Endothelial cell (in vitro differentiated cells): ENCODE results near the gene IFT122. TPM values are rescaled to one million over a fixed set of nuclear protein-coding genes. Genes with fewer than 3 reads are reported as not detected.
A peak's percentile ranks its signal among the peaks of the same experiment; 100 is the strongest.

Experiments used
- DNase-seq: peaks from one replicate; pipeline ENCODE4 v3.0.0; 2021; ENCODE audit warnings: low spot score
- H3K27ac Mint-ChIP-seq: one replicate; pipeline ENCODE4 v1.8.0; 2021; ENCODE audit warnings: mixed read lengths, inconsistent platforms; ENCODE audit not compliant: unreplicated experiment
- H3K27me3 Mint-ChIP-seq: one replicate; pipeline ENCODE4 v1.8.0; 2021; ENCODE audit warnings: mild to moderate bottlenecking, moderate library complexity, mixed read lengths, inconsistent platforms; ENCODE audit not compliant: unreplicated experiment
- H3K36me3 Mint-ChIP-seq: one replicate; pipeline ENCODE4 v1.8.0; 2021; ENCODE audit warnings: mild to moderate bottlenecking, low read depth, mixed read lengths, inconsistent platforms; ENCODE audit not compliant: unreplicated experiment
- H3K4me1 Mint-ChIP-seq: one replicate; pipeline ENCODE4 v1.8.0; 2021; ENCODE audit warnings: mild to moderate bottlenecking, mixed read lengths, inconsistent platforms; ENCODE audit not compliant: unreplicated experiment
- H3K4me3 Mint-ChIP-seq: one replicate; pipeline ENCODE4 v1.8.0; 2021; ENCODE audit warnings: mild to moderate bottlenecking, mixed read lengths, inconsistent platforms; ENCODE audit not compliant: unreplicated experiment
- H3K9me3 Mint-ChIP-seq: one replicate; pipeline ENCODE4 v1.8.0; 2021; ENCODE audit warnings: mixed read lengths, inconsistent platforms; ENCODE audit not compliant: unreplicated experiment
- total RNA-seq: library from RNA; stranded (reverse); fragmentation: NEBNext Ultra II Directional; extraction: Animal tissue kit (Norgen Biotek cat#: 25700); gene quantifications from one replicate; pipeline ENCODE4 v1.2.1, GENCODE V29; 2021; ENCODE audit not compliant: unreplicated experiment
- TF ChIP-seq, protein P1 (sequence below): fragments of 200-600 bp; sonication (generic); IDR thresholded peaks from one replicate; pipeline ENCODE4 v1.5.0; 2021; ENCODE audit warnings: antibody characterized with exemption; ENCODE audit not compliant: unreplicated experiment

Gene IFT122
- total RNA-seq, 1 donor from 2014 or later, result 25.1 TPM

DNA sequence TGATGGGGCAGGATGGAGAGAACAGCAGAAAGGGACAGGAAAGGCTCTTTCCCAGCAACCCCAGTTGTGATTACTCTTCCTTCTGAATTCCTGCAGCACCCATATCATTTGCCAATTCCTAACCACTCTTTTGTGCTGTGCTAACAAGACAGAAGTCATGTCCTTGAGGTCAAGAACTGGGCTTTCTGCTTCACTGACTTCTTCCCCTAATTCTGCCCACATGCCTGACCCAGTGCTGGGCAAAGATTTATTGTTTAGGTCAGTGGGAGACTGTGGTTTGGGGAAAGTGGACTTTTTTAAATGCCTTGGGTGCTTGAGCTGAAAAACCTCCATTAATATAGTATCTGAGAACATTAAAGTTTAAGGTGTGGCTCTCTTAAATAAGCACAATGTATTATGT is 7.4 kb upstream of the IFT122 start:
- H3K4me1 Mint-ChIP-seq, result peaks cover 19% of the 10 kb centered on the region
- TF ChIP-seq, protein P1, sequence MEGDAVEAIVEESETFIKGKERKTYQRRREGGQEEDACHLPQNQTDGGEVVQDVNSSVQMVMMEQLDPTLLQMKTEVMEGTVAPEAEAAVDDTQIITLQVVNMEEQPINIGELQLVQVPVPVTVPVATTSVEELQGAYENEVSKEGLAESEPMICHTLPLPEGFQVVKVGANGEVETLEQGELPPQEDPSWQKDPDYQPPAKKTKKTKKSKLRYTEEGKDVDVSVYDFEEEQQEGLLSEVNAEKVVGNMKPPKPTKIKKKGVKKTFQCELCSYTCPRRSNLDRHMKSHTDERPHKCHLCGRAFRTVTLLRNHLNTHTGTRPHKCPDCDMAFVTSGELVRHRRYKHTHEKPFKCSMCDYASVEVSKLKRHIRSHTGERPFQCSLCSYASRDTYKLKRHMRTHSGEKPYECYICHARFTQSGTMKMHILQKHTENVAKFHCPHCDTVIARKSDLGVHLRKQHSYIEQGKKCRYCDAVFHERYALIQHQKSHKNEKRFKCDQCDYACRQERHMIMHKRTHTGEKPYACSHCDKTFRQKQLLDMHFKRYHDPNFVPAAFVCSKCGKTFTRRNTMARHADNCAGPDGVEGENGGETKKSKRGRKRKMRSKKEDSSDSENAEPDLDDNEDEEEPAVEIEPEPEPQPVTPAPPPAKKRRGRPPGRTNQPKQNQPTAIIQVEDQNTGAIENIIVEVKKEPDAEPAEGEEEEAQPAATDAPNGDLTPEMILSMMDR, result no peak
- H3K27me3 Mint-ChIP-seq, result peaks cover 4% of the 10 kb centered on the region
- H3K36me3 Mint-ChIP-seq, result peaks cover 43% of the 10 kb centered on the region
- no peak overlapping the region for H3K4me3 Mint-ChIP-seq
- H3K9me3 Mint-ChIP-seq, result no peaks in the 10 kb centered on the region
- DNase-seq, result no peak
- no peak overlapping the region for H3K27ac Mint-ChIP-seq

DNA sequence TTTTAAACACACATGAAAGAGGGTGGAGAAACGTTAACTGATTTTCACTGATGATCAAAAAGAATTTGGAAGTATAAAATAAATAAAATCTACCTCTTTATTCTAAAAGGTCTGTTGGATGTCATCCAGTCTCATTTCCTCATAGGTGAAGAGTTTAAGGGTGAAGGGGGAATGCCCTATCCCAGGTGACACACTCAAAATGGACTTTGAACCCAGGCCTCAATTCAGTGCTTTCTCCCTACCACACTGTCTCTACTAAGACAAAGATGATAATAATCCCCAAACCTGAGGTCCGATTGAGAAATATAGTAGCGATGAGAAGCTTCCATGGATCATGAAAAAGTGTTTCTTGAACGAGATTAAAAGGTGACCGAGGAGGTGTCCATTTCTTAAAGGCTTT is 6.5 kb upstream of the IFT122 start:
- TF ChIP-seq, protein P1, result no peak
- no peak for DNase-seq
- H3K4me1 Mint-ChIP-seq, result peaks cover 16% of the 10 kb centered on the region
- H3K27ac Mint-ChIP-seq, result no peak overlapping the region
- peaks cover 46% of the 10 kb centered on the region for H3K36me3 Mint-ChIP-seq
- no peaks in the 10 kb centered on the region for H3K9me3 Mint-ChIP-seq
- H3K27me3 Mint-ChIP-seq, result peaks cover 4% of the 10 kb centered on the region
- peak overlapping the region; percentile 5 for H3K4me3 Mint-ChIP-seq

DNA sequence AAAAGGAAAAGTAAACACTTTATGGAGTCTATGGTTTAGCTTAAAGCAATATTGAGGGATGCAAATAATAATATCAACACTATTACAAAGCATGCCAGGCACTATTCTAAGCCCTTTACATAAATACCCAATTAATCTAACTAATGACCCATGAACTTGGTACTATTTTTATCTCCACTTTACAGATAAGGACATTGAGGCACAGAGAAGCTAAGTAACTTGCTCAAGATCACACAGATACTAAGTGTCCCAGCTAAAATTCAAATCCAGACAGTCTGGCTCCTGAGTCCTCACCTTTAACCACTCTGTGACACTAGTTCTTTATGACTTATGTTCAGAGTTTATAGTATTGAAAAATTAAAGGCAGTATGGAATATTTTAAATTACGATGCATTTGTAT is 5.9 kb upstream of the IFT122 start:
- Mint-ChIP-seq H3K4me1 (peaks cover 15% of the 10 kb centered on the region), H3K9me3 (no peaks in the 10 kb centered on the region), H3K27me3 (peaks cover 4% of the 10 kb centered on the region), H3K36me3 (peaks cover 46% of the 10 kb centered on the region), H3K27ac (no peak overlapping the region), H3K4me3 (no peak overlapping the region)
- DNase-seq, result no peak
- TF ChIP-seq, protein P1, result no peak

DNA sequence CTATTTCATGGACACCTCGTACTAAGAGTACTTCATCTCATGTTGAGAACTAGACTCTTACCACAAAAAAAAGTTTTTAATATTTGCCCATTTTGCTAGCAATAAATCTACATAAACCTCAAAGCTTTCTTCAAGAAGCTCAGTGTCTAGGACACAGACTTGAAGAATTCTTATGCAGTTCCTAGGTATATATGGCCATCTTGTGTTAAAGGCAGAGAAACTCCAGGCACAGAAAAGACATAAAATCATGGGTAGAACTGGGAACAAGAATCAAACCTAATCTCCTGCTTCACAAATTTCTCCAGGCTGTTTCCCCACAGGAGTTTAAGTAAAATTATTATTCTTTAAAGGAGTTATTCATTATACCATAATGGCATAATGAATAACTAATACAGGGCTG is 4.7 kb upstream of the IFT122 start:
- H3K4me1 Mint-ChIP-seq, result peaks cover 21% of the 10 kb centered on the region
- no peak for DNase-seq
- TF ChIP-seq, protein P1, result no peak
- H3K36me3 Mint-ChIP-seq, result peaks cover 42% of the 10 kb centered on the region
- H3K4me3 Mint-ChIP-seq, result no peak overlapping the region
- H3K27me3 Mint-ChIP-seq, result no peaks in the 10 kb centered on the region
- no peaks in the 10 kb centered on the region for H3K9me3 Mint-ChIP-seq
- no peak overlapping the region for H3K27ac Mint-ChIP-seq

DNA sequence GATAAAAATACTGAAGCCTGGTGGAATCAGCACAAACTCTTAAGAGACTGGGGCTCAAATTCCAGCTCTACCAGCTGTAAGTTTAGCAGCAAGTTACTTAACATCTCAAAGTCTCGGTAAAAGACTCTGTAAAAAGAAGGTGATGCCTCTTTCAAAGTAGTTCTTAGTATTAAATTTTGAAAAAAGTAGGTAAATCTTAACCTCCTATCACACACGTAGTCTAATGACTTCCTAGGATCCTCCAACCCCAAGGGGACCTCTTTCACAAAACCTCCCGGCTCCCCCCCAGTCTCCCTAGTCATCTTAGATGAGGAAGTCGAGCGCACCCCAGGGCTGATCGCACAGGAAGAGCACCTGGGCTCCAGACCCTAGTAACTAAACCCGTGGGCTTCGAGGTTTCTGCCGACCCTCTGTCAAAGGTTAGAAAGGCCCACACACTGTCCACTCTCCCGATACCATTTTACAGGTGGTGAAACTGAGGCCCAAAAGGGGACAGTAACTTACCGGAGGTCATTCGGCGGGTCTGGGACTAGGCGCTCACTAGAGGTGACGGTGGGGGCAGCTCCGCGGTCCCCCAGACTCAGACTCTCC is 703 bp upstream of the IFT122 start:
- Mint-ChIP-seq H3K36me3 (peaks cover 18% of the 10 kb centered on the region), H3K4me3 (peak overlapping the region; percentile 98), H3K4me1 (peaks cover 47% of the 10 kb centered on the region), H3K27me3 (no peaks in the 10 kb centered on the region), H3K27ac (peak overlapping the region; percentile 94), H3K9me3 (no peaks in the 10 kb centered on the region)
- TF ChIP-seq, protein P1, result no peak
- DNase-seq, result no peak
